MCF 10A (cell line): ENCODE data around the gene ZBTB48. TPM values are rescaled to one million over a fixed set of nuclear protein-coding genes. Genes with fewer than 3 reads are reported as not detected.
A peak's percentile ranks its signal among the peaks of the same experiment; 100 is the strongest.

Experiments
- BruUV-seq: library from RNA; stranded (reverse); fragments of 400-500 nt; replicated peaks from 2 replicates; lab custom pipeline; 2021; lab: Mats Ljungman, UMichigan
- CTCF ChIA-PET: fragments of 300-600 bp; sonication (Branson Sonifier 250); formaldehyde crosslinking; extraction: SDS; loops from one replicate; lab custom pipeline; 2021; ENCODE audit warnings: antibody characterized with exemption, inconsistent platforms; lab: Yijun Ruan, JAX
- POLR2A ChIA-PET: fragments of 300-600, 350-650 bp; sonication (Branson Sonifier 250); formaldehyde crosslinking; extraction: SDS; loops from one replicate; lab custom pipeline; 2020; ENCODE audit warnings: antibody characterized with exemption, inconsistent platforms; lab: Yijun Ruan, JAX
- DNase-seq: peaks from one replicate; pipeline ENCODE4 v3.0.0-alpha.2; 2018; ENCODE audit not compliant: unreplicated experiment
- H3K27ac Mint-ChIP-seq: one replicate; pipeline ENCODE4 v1.8.0; 2022; ENCODE audit warnings: mild to moderate bottlenecking, low read depth, mixed read lengths; ENCODE audit not compliant: unreplicated experiment
- H3K27me3 Mint-ChIP-seq: one replicate; pipeline ENCODE4 v1.8.0; 2022; ENCODE audit warnings: mixed read lengths; ENCODE audit not compliant: insufficient read depth, unreplicated experiment
- H3K36me3 Mint-ChIP-seq: one replicate; pipeline ENCODE4 v1.8.0; 2022; ENCODE audit warnings: mild to moderate bottlenecking, moderate library complexity, mixed read lengths; ENCODE audit not compliant: insufficient read depth, unreplicated experiment
- H3K4me1 Mint-ChIP-seq: one replicate; pipeline ENCODE4 v1.8.0; 2022; ENCODE audit warnings: mixed read lengths; ENCODE audit not compliant: insufficient read depth, unreplicated experiment
- H3K4me3 Mint-ChIP-seq: one replicate; pipeline ENCODE4 v1.8.0; 2022; ENCODE audit warnings: mild to moderate bottlenecking, moderate library complexity, mixed read lengths; ENCODE audit not compliant: unreplicated experiment
- H3K9me3 Mint-ChIP-seq: one replicate; pipeline ENCODE4 v1.8.0; 2022; ENCODE audit warnings: mixed read lengths; ENCODE audit not compliant: unreplicated experiment
- intact Hi-C: fragments of 100-400 bp; cut with micrococcal nuclease; formaldehyde crosslinking; loops from 2 replicates; pipeline ENCODE4 v1.14.1; 2022
- total RNA-seq: library from RNA; stranded (reverse); gene quantifications from 2 replicates; pipeline ENCODE4 v1.2.3, GENCODE V29; 2022
- TF ChIP-seq, protein P1 (sequence below): fragments of 200-600 bp; IDR thresholded peaks from one replicate; pipeline ENCODE4 v1.8.0; 2022; ENCODE audit warnings: antibody characterized with exemption, mild to moderate bottlenecking; ENCODE audit not compliant: unreplicated experiment

ZBTB48 gene
- total RNA-seq, 1 experiment from 2014 or later: 40.6 TPM

DNA sequence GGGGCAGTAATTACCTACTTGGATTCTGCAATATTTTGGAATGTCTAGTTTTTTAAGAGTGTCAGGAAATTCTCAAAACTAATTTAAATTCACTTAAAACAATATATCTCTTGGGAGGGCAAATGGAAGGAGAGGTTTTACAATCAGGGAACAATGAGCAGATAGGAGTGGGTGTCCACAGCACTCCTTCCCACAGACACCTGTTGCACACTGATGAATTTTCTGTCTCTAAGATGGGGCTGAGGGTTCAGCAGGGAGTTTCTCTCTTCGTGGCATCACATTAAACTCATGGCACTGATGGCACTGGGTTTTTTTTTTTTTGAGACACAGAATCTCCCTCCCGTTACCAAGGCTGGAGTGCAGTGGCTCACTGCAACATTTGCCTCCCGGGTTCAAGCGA, 39.3 kb downstream of the ZBTB48 start:
- ChIA-PET POLR2A (interaction anchor here (0.6 kb wide), 1 partner anchor 85 kb away, joined by 3 read pairs; no protein-coding TSS in a partner anchor), CTCF (no interaction called here)
- Mint-ChIP-seq H3K9me3 (no peaks in the 10 kb centered on the region), H3K27ac (no peak overlapping the region), H3K4me1 (peaks cover 6% of the 10 kb centered on the region), H3K4me3 (no peak overlapping the region), H3K36me3 (peaks cover 45% of the 10 kb centered on the region), H3K27me3 (no peaks in the 10 kb centered on the region)
- no peak for DNase-seq
- TF ChIP-seq, protein P1, sequence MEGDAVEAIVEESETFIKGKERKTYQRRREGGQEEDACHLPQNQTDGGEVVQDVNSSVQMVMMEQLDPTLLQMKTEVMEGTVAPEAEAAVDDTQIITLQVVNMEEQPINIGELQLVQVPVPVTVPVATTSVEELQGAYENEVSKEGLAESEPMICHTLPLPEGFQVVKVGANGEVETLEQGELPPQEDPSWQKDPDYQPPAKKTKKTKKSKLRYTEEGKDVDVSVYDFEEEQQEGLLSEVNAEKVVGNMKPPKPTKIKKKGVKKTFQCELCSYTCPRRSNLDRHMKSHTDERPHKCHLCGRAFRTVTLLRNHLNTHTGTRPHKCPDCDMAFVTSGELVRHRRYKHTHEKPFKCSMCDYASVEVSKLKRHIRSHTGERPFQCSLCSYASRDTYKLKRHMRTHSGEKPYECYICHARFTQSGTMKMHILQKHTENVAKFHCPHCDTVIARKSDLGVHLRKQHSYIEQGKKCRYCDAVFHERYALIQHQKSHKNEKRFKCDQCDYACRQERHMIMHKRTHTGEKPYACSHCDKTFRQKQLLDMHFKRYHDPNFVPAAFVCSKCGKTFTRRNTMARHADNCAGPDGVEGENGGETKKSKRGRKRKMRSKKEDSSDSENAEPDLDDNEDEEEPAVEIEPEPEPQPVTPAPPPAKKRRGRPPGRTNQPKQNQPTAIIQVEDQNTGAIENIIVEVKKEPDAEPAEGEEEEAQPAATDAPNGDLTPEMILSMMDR: no peak
- intact Hi-C loops: no loop called here
- no TSS peak for BruUV-seq

DNA sequence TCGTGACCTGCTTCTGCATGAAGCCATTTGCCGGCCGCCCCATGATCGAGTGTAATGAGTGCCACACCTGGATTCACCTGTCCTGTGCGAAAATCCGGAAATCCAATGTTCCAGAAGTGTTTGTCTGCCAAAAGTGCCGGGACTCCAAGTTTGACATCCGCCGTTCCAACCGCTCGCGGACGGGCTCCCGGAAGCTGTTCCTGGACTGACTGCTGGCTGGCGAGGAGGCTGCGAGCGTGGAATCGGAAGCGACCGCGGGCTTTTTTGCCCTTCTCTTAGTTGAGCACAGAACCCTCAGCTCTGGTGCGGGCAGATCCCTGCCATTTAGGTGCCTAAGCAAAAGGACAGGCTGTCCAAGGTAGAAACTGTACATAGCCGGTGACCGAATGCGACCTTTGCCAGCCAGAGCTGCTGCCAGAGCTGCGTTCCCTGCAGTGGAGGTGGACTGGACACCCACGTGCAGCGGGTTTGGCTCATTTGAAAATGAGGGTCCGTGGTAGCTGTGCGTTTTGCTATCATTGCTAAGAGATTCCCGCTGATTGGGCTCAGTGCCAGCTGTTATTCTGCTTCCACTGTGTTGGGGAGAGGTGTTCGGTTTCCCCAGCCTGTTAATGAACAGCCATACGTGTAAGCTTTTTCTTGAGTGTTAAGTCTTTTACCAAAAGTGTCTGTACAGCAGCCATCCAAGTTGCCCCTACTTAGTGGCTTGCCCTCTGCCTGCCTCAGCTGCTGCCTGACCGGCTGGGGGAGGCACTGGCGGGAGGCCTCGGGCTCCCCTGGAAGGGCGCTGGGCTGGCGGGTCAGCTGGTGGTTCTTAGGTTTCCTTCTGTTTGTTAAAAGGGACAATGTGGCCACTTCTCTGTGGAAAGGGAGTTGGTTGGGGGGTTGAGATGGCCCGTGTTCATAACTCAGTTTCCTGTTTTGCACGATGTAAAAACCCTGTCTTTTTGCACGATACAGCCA, 41.9 kb downstream of the ZBTB48 start:
- Mint-ChIP-seq H3K4me1 (peaks cover under 1% of the 10 kb centered on the region), H3K27me3 (no peaks in the 10 kb centered on the region), H3K36me3 (peaks cover 51% of the 10 kb centered on the region), H3K9me3 (no peaks in the 10 kb centered on the region), H3K27ac (no peak overlapping the region), H3K4me3 (no peak overlapping the region)
- TF ChIP-seq, protein P1: no peak
- CTCF ChIA-PET: interaction anchor here (1.3 kb wide), 1 partner anchor 132 kb away, joined by 3 read pairs; no protein-coding TSS in a partner anchor
- TSS peak; percentile 6 for BruUV-seq
- intact Hi-C loops: no loop called here
- DNase-seq: no peak
- POLR2A ChIA-PET: interaction anchor here (0.9 to 1.5 kb wide), 2 partner anchors 11 to 34 kb away, joined by 3 to 4 read pairs; no protein-coding TSS in a partner anchor

DNA sequence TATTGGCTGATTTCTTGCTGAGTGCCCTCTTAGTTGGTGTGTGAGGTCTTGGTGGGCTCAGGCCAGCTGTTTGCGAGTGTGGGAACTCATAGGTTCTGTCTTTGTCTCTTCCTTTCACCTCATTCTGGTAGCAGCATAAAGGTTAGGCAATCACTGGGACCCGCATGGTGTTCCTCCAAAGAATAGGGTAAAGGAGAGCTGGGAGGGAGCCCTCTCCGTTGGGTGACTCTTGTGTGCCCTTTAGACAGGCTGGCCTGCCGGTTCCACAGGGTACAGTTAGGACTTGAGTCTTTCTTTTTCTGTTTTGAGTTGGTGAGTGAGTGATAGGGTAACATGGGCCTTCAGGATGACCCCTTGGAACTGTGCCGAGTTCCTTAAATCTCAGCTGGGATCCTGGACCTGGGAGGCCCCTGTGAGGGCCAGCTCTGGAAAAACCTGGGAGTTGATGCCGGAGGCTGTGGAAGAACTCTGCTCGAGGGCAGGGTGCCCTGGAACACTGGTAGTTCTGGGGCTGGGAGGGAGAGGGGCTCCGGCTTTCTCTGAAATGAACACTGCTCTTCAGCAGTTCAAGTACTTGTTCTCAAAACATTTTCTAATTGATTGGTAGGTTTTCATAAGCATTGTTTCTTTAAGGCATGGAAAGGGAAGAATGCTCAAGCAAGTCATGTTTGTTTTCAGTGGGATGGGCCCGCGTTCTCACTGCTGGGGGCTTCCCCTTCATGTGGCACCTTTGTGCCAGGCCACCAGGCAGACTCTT, 42.8 kb downstream of the ZBTB48 start:
- H3K27me3 Mint-ChIP-seq: no peaks in the 10 kb centered on the region
- TF ChIP-seq, protein P1: no peak
- H3K9me3 Mint-ChIP-seq: no peaks in the 10 kb centered on the region
- H3K27ac Mint-ChIP-seq: no peak overlapping the region
- H3K4me3 Mint-ChIP-seq: no peak overlapping the region
- ChIA-PET CTCF (interaction anchor here (1.3 kb wide), 1 partner anchor 133 kb away, joined by 3 read pairs; no protein-coding TSS in a partner anchor), POLR2A (interaction anchor here (0.9 to 1.5 kb wide), 2 partner anchors 10 to 35 kb away, joined by 3 to 4 read pairs; no protein-coding TSS in a partner anchor)
- no peak for DNase-seq
- no TSS peak for BruUV-seq
- peaks cover 60% of the 10 kb centered on the region for H3K36me3 Mint-ChIP-seq
- H3K4me1 Mint-ChIP-seq: peaks cover 3% of the 10 kb centered on the region
- intact Hi-C loops: no loop called here
